ENCODE measurements around the gene UBA6.
A peak's percentile ranks its signal among the peaks of the same experiment; 100 is the strongest.
"Not testable (repeated sequence)": the region's sequence is repeated elsewhere in the genome, so short reads cannot be mapped to it uniquely, and the experiment has no call there.

UBA6 gene

GRCh38 chr4:67659065-67659464 is 41.9 kb downstream of the UBA6 start:
- DNase-seq = no peak

GRCh38 chr4:67658302-67658701 is 42.7 kb downstream of the UBA6 start:
- DNase-seq = no peak

GRCh38 chr4:67651536-67651935 is 49.4 kb downstream of the UBA6 start:
- no peak for DNase-seq

GRCh38 chr4:67638136-67638535 is 62.8 kb downstream of the UBA6 start:
- DNase-seq = peak; percentile 73

- not testable (repeated sequence) for DNase-seq
These were observed 64.0 kb downstream of the UBA6 start for GRCh38 chr4:67636978-67637377.

GRCh38 chr4:67635331-67635730 is 65.6 kb downstream of the UBA6 start:
- no peak for DNase-seq

GRCh38 chr4:67634741-67635140 is 66.2 kb downstream of the UBA6 start:
- no peak for DNase-seq

- peak; percentile 71 for DNase-seq
These were observed 68.5 kb downstream of the UBA6 start for GRCh38 chr4:67632492-67632891.

GRCh38 chr4:67624939-67625338 is 76.0 kb downstream of the UBA6 start:
- DNase-seq = peak; percentile 16

- no peak for DNase-seq
These were observed 84.5 kb downstream of the UBA6 start for GRCh38 chr4:67616478-67616877.

GRCh38 chr4:67615119-67615518 is 85.8 kb downstream of the UBA6 start:
- peak; percentile 26 for DNase-seq

GRCh38 chr4:67614186-67614585 is 86.8 kb downstream of the UBA6 start:
- no peak for DNase-seq

- DNase-seq = no peak
These were observed 92.9 kb downstream of the UBA6 start for GRCh38 chr4:67608027-67608426.

- no peak for DNase-seq
These were observed 96.2 kb downstream of the UBA6 start for GRCh38 chr4:67604749-67605148.

GRCh38 chr4:67604029-67604381 is 97.0 kb downstream of the UBA6 start:
- DNase-seq = no peak

- no peak for DNase-seq
These were observed 97.5 kb downstream of the UBA6 start for GRCh38 chr4:67603310-67604028.

GRCh38 chr4:67593741-67594175 is 107.2 kb downstream of the UBA6 start:
- DNase-seq = peak; percentile 33

GRCh38 chr4:67587156-67587555 is 113.8 kb downstream of the UBA6 start:
- no peak for DNase-seq

- no peak for DNase-seq
These were observed 116.5 kb downstream of the UBA6 start for GRCh38 chr4:67584496-67584895.

- DNase-seq = no peak
These were observed 119.0 kb downstream of the UBA6 start for GRCh38 chr4:67581913-67582312.

- peak; percentile 72 for DNase-seq
These were observed 119.6 kb downstream of the UBA6 start for GRCh38 chr4:67581208-67581857.

- DNase-seq = no peak
These were observed 120.4 kb downstream of the UBA6 start for GRCh38 chr4:67580577-67580976.

GRCh38 chr4:67576538-67576937 is 124.4 kb downstream of the UBA6 start:
- no peak for DNase-seq

- DNase-seq = no peak
These were observed 124.9 kb downstream of the UBA6 start for GRCh38 chr4:67576059-67576466.
